Choroid plexus epithelial cell (primary cell): ENCODE data around the gene EPS8L3.

Experiments
- DNase-seq: peaks from one replicate; pipeline ENCODE4 v3.0.0-alpha.2; 2010; ENCODE audit warnings: low read depth
- H3K4me3 ChIP-seq: 2 replicates; pipeline ENCODE4 v1.5.1; 2011; ENCODE audit warnings: low read depth, mild to moderate bottlenecking, control low read depth, low read length, moderate library complexity
- TF ChIP-seq, protein P1 (sequence below): conservative IDR thresholded peaks from 2 replicates; pipeline ENCODE4 v1.5.1; 2011; ENCODE audit warnings: low read depth, mild to moderate bottlenecking, control low read depth, inconsistent platforms, low read length, moderate library complexity

Gene EPS8L3

DNA sequence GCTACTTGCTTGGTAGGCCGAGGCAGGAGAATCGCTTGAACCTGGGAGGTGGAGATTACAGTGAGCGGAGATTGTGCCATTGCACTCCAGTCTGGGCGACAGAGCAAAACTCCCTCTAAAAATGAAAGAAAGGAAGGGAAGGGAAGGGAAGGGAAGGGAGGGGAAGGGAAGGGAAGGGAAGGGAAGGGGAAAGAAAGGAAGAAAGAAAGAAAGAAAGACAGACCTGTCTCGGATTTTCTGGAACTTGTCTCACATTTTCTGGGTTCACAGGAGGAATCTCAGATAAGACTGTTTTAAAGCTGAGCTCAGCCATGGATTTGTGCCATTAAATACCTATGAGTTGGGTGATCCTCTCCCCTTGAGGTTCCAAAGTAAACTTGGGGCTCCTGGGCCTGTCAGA, 38.8 kb downstream of the EPS8L3 start:
- TF ChIP-seq, protein P1, sequence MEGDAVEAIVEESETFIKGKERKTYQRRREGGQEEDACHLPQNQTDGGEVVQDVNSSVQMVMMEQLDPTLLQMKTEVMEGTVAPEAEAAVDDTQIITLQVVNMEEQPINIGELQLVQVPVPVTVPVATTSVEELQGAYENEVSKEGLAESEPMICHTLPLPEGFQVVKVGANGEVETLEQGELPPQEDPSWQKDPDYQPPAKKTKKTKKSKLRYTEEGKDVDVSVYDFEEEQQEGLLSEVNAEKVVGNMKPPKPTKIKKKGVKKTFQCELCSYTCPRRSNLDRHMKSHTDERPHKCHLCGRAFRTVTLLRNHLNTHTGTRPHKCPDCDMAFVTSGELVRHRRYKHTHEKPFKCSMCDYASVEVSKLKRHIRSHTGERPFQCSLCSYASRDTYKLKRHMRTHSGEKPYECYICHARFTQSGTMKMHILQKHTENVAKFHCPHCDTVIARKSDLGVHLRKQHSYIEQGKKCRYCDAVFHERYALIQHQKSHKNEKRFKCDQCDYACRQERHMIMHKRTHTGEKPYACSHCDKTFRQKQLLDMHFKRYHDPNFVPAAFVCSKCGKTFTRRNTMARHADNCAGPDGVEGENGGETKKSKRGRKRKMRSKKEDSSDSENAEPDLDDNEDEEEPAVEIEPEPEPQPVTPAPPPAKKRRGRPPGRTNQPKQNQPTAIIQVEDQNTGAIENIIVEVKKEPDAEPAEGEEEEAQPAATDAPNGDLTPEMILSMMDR = no peak
- DNase-seq = no peak
- no peak overlapping the region for H3K4me3 ChIP-seq

GRCh38 chr1:109722908-109723691, 40.6 kb downstream of the EPS8L3 start:
- TF ChIP-seq, protein P1 = no peak
- peak; percentile 25 for DNase-seq
- H3K4me3 ChIP-seq = no peak overlapping the region

GRCh38 chr1:109721971-109722370, 41.8 kb downstream of the EPS8L3 start:
- DNase-seq = no peak
- TF ChIP-seq, protein P1 = no peak
- no peak overlapping the region for H3K4me3 ChIP-seq

DNA sequence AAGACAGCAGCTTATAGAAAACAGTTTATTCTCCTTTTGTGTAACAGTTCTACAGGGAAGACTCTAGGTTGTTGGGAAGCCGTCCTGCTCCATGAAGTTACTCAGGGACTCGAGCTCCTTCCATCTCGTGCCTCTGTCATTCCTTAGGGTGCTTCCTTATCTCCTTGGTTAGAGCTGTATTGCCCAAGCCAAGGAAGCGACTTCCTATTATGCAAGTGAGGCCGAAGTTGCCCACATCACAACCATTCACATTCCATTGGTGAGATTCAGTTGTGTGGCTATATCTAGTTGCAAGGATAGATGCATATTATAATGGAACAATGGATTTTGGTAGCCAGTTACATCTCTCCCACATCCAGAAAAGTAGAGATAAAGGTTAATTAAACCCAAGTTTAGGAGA, 42.7 kb downstream of the EPS8L3 start:
- no peak overlapping the region for H3K4me3 ChIP-seq
- DNase-seq = peak; percentile 36
- TF ChIP-seq, protein P1 = no peak

- TF ChIP-seq, protein P1 = no peak
- H3K4me3 ChIP-seq = no peak overlapping the region
- DNase-seq = peak; percentile 30
These were observed 44.3 kb downstream of the EPS8L3 start for GRCh38 chr1:109719337-109719837.

DNA sequence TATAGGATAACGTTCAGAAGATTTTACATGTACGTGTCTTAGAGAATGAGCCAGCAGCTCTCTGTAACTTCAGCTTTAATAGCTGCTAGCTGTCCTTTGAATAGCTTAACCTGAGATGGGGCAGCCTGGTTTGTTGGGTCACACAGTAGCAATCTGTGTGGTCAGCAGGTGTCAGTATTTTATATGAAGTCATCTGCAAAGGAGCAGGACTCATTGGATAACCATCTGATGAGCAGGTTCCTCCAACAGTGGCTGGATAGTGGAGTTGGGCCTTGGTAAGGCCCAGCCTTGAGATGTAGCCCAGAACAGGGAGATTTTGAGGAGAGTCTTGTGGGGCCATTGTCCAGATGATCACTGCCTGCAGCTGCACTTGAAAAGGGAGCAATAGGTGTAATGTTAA, 45.2 kb downstream of the EPS8L3 start:
- H3K4me3 ChIP-seq = no peak overlapping the region
- TF ChIP-seq, protein P1 = no peak
- DNase-seq = no peak

- TF ChIP-seq, protein P1 = no peak
- DNase-seq = no peak
- no peak overlapping the region for H3K4me3 ChIP-seq
These were observed 46.0 kb downstream of the EPS8L3 start for GRCh38 chr1:109717729-109718128.
